ENCODE data around the gene AGAP3. TPM values are rescaled to one million over a fixed set of nuclear protein-coding genes. Genes with fewer than 3 reads are reported as not detected.

Gene AGAP3
- total RNA-seq, 1 experiment from 2014 or later = 103 TPM

DNA sequence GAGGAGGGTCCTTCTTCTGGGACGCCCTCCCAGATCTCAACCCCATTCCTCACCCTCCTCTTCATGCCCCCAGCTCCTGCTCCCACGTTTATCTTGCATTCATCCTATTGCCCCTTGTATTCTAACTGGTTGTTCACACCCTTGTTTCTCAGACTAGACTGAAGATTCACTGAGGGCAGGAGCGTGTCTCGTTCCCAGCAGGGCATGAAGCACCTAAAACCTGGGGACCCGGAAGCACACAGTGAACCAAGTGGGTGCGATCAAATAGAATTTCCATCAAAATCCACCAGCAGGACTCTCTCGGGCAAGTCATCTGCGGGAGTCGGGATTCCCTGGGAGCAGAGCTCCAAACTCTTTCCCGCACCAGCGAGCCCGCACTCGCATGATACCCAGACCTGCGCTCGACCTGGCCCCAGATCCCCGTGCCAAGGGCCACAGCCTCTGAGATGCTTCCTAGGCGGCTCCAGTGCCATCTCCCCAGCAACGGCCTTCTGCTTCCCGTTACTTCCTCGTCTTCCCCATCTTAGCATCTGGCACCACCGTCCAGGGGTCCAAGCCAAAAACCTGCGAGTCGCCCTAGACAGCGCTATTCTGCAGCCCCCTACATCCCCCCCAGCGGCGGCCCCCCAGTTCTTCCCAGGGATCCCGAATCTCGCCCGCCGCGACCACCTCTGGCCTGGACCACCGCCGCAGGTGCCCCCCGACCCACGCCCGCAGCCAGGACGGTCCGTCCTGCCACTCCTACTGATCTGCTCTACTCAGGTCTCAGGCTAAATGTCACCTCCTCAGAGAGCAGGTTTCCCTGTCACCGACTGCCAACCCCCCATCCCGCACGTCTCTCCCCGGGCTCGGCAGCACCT is 87.3 kb downstream of the AGAP3 start:
- no peaks in the 10 kb centered on the region for H3K4me1 ChIP-seq (ENCODE audit: control insufficient read depth, insufficient read depth, low read length)
- DNase-seq (ENCODE audit: low read depth, low spot score) (no peak), ATAC-seq (no peak)
- H3K36me3 ChIP-seq (ENCODE audit: control insufficient read depth, insufficient read depth, low read length) = no peaks in the 10 kb centered on the region
- intact Hi-C loops (cut with micrococcal nuclease; ENCODE audit: unreplicated experiment) = no loop called here
- no peaks in the 10 kb centered on the region for H3K9me3 ChIP-seq (ENCODE audit: control insufficient read depth, insufficient read depth, low read depth, low read length)
- in situ Hi-C loops (cut with HindIII; ENCODE audit: low pct_unique_long_range_greater_than_20kb, low sequenced_read_pairs) = no loop called here
- BruUV-seq (replicated peaks) = no TSS peak
- H3K4me3 ChIP-seq (ENCODE audit: low read depth in 2 of 2, low read length in 2 of 2) = no peak overlapping the region
- TF ChIP-seq TCF7L2 (IDR thresholded peaks at IDR 0.05; ENCODE audit: low read depth, low read length) (no peak), SIN3A (IDR thresholded peaks at IDR 0.05; ENCODE audit: borderline replicate concordance, insufficient read depth, low read depth, low read length) (no peak), POLR2AphosphoS5 (IDR thresholded peaks at IDR 0.05; ENCODE audit: low read depth, low read length) (no peak)
- TF ChIP-seq, protein P1, sequence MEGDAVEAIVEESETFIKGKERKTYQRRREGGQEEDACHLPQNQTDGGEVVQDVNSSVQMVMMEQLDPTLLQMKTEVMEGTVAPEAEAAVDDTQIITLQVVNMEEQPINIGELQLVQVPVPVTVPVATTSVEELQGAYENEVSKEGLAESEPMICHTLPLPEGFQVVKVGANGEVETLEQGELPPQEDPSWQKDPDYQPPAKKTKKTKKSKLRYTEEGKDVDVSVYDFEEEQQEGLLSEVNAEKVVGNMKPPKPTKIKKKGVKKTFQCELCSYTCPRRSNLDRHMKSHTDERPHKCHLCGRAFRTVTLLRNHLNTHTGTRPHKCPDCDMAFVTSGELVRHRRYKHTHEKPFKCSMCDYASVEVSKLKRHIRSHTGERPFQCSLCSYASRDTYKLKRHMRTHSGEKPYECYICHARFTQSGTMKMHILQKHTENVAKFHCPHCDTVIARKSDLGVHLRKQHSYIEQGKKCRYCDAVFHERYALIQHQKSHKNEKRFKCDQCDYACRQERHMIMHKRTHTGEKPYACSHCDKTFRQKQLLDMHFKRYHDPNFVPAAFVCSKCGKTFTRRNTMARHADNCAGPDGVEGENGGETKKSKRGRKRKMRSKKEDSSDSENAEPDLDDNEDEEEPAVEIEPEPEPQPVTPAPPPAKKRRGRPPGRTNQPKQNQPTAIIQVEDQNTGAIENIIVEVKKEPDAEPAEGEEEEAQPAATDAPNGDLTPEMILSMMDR (IDR thresholded peaks at IDR 0.05) = no peak
- TF ChIP-seq, protein P2, sequence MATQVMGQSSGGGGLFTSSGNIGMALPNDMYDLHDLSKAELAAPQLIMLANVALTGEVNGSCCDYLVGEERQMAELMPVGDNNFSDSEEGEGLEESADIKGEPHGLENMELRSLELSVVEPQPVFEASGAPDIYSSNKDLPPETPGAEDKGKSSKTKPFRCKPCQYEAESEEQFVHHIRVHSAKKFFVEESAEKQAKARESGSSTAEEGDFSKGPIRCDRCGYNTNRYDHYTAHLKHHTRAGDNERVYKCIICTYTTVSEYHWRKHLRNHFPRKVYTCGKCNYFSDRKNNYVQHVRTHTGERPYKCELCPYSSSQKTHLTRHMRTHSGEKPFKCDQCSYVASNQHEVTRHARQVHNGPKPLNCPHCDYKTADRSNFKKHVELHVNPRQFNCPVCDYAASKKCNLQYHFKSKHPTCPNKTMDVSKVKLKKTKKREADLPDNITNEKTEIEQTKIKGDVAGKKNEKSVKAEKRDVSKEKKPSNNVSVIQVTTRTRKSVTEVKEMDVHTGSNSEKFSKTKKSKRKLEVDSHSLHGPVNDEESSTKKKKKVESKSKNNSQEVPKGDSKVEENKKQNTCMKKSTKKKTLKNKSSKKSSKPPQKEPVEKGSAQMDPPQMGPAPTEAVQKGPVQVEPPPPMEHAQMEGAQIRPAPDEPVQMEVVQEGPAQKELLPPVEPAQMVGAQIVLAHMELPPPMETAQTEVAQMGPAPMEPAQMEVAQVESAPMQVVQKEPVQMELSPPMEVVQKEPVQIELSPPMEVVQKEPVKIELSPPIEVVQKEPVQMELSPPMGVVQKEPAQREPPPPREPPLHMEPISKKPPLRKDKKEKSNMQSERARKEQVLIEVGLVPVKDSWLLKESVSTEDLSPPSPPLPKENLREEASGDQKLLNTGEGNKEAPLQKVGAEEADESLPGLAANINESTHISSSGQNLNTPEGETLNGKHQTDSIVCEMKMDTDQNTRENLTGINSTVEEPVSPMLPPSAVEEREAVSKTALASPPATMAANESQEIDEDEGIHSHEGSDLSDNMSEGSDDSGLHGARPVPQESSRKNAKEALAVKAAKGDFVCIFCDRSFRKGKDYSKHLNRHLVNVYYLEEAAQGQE (IDR thresholded peaks at IDR 0.05; ENCODE audit: insufficient read depth in 1 of 2, low read depth in 2 of 2, low read length in 1 of 2) = no peak
- peaks cover 17% of the 10 kb centered on the region for H3K27me3 ChIP-seq (ENCODE audit: control insufficient read depth, insufficient read depth, low read length)
- ChIA-PET CTCF (interaction anchor here (0.5 kb wide), 1 partner anchor 392 kb away, joined by 3 read pairs; no protein-coding TSS in a partner anchor), POLR2A (no interaction called here)
- H3K27ac ChIP-seq (ENCODE audit: low read length) = no peak overlapping the region

DNA sequence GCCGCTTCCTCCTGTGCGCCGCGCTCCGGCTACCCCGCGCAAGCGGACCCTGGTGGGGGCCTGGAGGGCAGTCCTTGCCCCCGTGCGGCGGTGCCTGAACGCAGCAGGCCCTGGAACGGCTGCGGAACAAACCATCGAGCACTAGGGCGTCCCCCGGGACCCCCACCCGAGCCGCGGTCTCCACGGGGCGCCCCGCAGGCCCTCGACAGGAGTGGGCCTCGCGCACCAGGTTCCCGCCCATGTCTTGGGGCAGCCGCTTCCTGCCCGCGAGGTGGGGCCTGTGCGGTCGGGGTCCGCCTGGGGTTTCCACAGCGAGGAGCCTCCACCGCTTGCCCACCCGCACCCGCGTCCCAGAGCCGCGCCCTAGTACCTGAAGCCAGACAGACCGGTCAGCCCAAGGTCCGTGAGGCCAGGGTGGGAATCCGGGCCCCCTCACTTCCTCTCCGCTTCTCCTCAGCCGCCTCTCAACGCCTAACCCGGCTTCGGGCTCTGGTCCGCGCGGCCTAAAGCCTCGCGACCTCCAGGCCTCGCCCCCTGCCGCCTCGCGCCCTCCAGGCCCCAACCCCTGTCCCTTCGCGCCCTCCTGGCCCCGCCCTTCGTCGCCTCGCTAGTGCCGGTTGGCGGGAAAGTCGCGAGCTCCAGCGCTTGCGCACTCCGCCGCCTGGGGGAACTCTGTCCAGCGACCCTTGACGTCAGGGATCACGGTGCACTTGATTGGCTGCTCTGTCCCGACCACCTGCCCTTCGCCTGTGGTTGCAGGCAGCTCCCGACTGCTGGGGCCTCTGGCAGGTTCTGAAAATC is 88.2 kb downstream of the AGAP3 start:
- POLR2A ChIA-PET = no interaction called here
- no peaks in the 10 kb centered on the region for H3K36me3 ChIP-seq (ENCODE audit: control insufficient read depth, insufficient read depth, low read length)
- no peak overlapping the region for H3K27ac ChIP-seq (ENCODE audit: low read length)
- no peaks in the 10 kb centered on the region for H3K9me3 ChIP-seq (ENCODE audit: control insufficient read depth, insufficient read depth, low read depth, low read length)
- H3K4me1 ChIP-seq (ENCODE audit: control insufficient read depth, insufficient read depth, low read length) = no peaks in the 10 kb centered on the region
- CTCF ChIA-PET = no interaction called here
- TF ChIP-seq POLR2AphosphoS5 (IDR thresholded peaks at IDR 0.05; ENCODE audit: low read depth, low read length) (no peak), SIN3A (IDR thresholded peaks at IDR 0.05; ENCODE audit: borderline replicate concordance, insufficient read depth, low read depth, low read length) (no peak), TCF7L2 (IDR thresholded peaks at IDR 0.05; ENCODE audit: low read depth, low read length) (no peak)
- TF ChIP-seq, protein P2 (IDR thresholded peaks at IDR 0.05; ENCODE audit: insufficient read depth in 1 of 2, low read depth in 2 of 2, low read length in 1 of 2) = no peak
- TF ChIP-seq, protein P1 (IDR thresholded peaks at IDR 0.05) = no peak
- no TSS peak for BruUV-seq (replicated peaks)
- no peak overlapping the region for H3K4me3 ChIP-seq (ENCODE audit: low read depth in 2 of 2, low read length in 2 of 2)
- H3K27me3 ChIP-seq (ENCODE audit: control insufficient read depth, insufficient read depth, low read length) = peaks cover 12% of the 10 kb centered on the region
- no peak for DNase-seq (ENCODE audit: low read depth, low spot score)
- intact Hi-C loops (cut with micrococcal nuclease; ENCODE audit: unreplicated experiment) = no loop called here
- ATAC-seq = no peak
- in situ Hi-C loops (cut with HindIII; ENCODE audit: low pct_unique_long_range_greater_than_20kb, low sequenced_read_pairs) = no loop called here

All from Panc1 (cell line).